Astrocyte of the cerebellum (primary cell): ENCODE data around the gene USP35.

Experiments used
- DNase-seq: peaks from one replicate; pipeline ENCODE4 v3.0.0-alpha.2; 2011; ENCODE audit warnings: low read depth
- H3K4me3 ChIP-seq: 2 replicates; pipeline ENCODE4 v1.5.1; 2011; ENCODE audit warnings: mild to moderate bottlenecking, low read depth, low read length, moderate library complexity
- CTCF ChIP-seq: IDR thresholded peaks from 2 replicates; pipeline ENCODE4 v1.5.1; 2012; ENCODE audit warnings: low read length, low read depth, moderate library complexity, mild to moderate bottlenecking; ENCODE audit errors: missing control alignments
- in situ Hi-C: cut with HindIII; loops from 2 replicates; pipeline ENCODE4 v1.10.0; 2017; ENCODE audit warnings: low sequenced_read_pairs

The USP35 gene

GRCh38 chr11:78194490-78194889 is 5.8 kb downstream of the USP35 start:
- H3K4me3 ChIP-seq, result no peak overlapping the region
- no peak for DNase-seq
- in situ Hi-C loops, result no loop called here
- no peak for TF ChIP-seq CTCF

- in situ Hi-C loops, result no loop called here
- no peak for DNase-seq
- TF ChIP-seq CTCF, result no peak
- no peak overlapping the region for H3K4me3 ChIP-seq
These were observed 7.3 kb downstream of the USP35 start for GRCh38 chr11:78195917-78196560.

- DNase-seq, result no peak
- H3K4me3 ChIP-seq, result no peak overlapping the region
- TF ChIP-seq CTCF, result no peak
- in situ Hi-C loops, result no loop called here
These were observed 8.0 kb downstream of the USP35 start for GRCh38 chr11:78196661-78197091.

- no peak for TF ChIP-seq CTCF
- DNase-seq, result no peak
- in situ Hi-C loops, result no loop called here
- no peak overlapping the region for H3K4me3 ChIP-seq
These were observed 9.1 kb downstream of the USP35 start for GRCh38 chr11:78197816-78198215.

DNA sequence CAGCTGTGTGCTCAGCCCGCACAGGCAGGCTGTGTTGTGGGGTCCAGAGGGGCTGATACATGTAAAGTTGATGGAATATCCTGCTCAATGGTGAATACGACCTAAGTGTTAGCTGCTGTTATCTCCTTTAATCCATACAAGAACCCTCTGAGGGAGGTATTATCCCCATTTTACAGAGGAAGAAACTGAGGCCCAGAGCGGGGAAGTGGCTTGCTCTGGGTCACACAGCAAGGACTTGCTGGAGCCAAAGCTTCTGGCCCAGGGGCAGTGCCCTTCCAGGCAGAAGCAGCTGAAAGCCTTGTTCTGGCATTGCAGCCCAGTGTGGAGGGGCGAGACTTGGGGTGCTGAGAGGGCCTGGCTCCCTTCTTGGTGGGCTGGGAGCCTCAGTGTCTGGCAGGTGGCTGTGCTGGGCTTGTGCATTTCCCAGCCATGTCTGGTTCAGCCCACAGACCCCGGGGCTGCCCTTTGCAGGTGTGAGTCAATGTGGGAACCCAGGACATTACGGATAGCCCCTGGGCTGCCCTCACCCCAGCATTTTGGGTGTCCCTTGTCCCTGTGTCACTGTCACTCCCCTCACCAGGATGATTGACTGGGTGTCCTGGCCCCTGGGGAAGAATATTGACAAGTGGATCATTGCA is 10.4 kb downstream of the USP35 start:
- DNase-seq, result no peak
- in situ Hi-C loops, result no loop called here
- TF ChIP-seq CTCF, result no peak
- no peak overlapping the region for H3K4me3 ChIP-seq

DNA sequence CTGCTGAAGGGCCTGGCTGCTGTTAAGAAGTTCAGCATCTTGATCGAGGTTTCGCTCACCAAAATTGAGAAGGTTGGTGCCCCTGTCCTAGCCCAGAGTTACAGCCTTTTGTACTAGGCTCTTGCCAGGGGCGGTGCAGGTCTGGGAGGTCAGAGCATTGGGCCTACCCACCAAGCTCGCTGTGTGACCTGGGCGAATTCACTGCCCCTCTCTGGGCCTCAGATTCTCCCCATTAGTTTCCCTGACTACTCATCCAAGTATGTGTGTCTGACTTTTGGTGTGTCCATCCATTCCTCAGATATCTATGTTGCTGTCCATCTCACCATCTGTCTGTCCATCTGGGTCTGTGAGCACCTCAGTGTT is 10.9 kb downstream of the USP35 start:
- no peak overlapping the region for H3K4me3 ChIP-seq
- in situ Hi-C loops, result no loop called here
- no peak for TF ChIP-seq CTCF
- DNase-seq, result no peak

- H3K4me3 ChIP-seq, result no peak overlapping the region
- no peak for TF ChIP-seq CTCF
- DNase-seq, result no peak
- in situ Hi-C loops, result no loop called here
These were observed 11.3 kb downstream of the USP35 start for GRCh38 chr11:78200061-78200460.
